Heart left ventricle (tissue), 16 donors: ENCODE measurements around the gene SMURF1. TPM values are rescaled to one million over a fixed set of nuclear protein-coding genes. Genes with fewer than 3 reads are reported as not detected.

Source experiments
- ATAC-seq, 4 donors: fragments of 200-7000 bp; cut with Tn5 transposase; one replicate each; pipeline ENCODE4 v1.9.1; 2020 to 2022; ENCODE audit warnings: moderate library complexity in 4 of 4, mild to moderate bottlenecking in 3 of 4, moderate number of reproducible peaks in 1 of 4
- DNase-seq, 5 donors: peaks; one replicate each; pipeline ENCODE4 v3.0.0-alpha.2; 2020
- H3K27ac ChIP-seq, 12 donors: fragments of 200-600 bp; sonication (generic) in 4 of 12; one replicate each; pipeline versions ENCODE4 v1.5.0 to v1.8.0; 2016 to 2022; ENCODE audit warnings: mild to moderate bottlenecking in 2 of 12
- H3K27me3 ChIP-seq, 9 donors: fragments of 200-600 bp; sonication (generic) in 2 of 9; one replicate each; pipeline versions ENCODE4 v1.5.1 to v1.8.0; 2016 to 2022; ENCODE audit warnings: mild to moderate bottlenecking in 3 of 9
- H3K36me3 ChIP-seq, 9 donors: fragments of 200-600 bp; sonication (generic) in 2 of 9; one replicate each; pipeline versions ENCODE4 v1.5.0 to v1.8.0; 2018 to 2022; ENCODE audit warnings: mild to moderate bottlenecking in 2 of 9
- H3K4me1 ChIP-seq, 12 donors: fragments of 200-600 bp; sonication (generic) in 4 of 12; one replicate each; pipeline versions ENCODE4 v1.5.0 to v1.8.0; 2016 to 2022; ENCODE audit warnings: mild to moderate bottlenecking in 3 of 12
- H3K4me3 ChIP-seq, 12 donors: fragments of 200-600 bp; sonication (generic) in 4 of 12; one replicate each; pipeline versions ENCODE4 v1.5.0 to v1.8.0; 2017 to 2022; ENCODE audit warnings: mild to moderate bottlenecking in 9 of 12, moderate library complexity in 4 of 12
- H3K9me3 ChIP-seq, 12 donors: fragments of 200-600 bp; sonication (generic) in 4 of 12; one replicate each; pipeline versions ENCODE4 v1.5.0 to v1.8.0; 2016 to 2022; ENCODE audit warnings: mild to moderate bottlenecking in 1 of 12
- POLR2A ChIP-seq, 2 donors: fragments of 450-650 bp; IDR thresholded peaks; one replicate each; pipeline ENCODE4 v1.6.1; 2017; ENCODE audit warnings: antibody characterized with exemption in 2 of 2, mild to moderate bottlenecking in 2 of 2, moderate library complexity in 2 of 2
- WGBS, 4 donors: extraction: QIAGEN DNeasy Blood & Tissue Kit in 2 of 4; methylation state at CpG; one replicate each; pipeline versions ENCODE4 v1.1.5 to v1.1.7; 2013 to 2018; 5-methylcytosine and 5-hydroxymethylcytosine counted together
- intact Hi-C, 10 donors: fragments of 100-400 bp; cut with DNase I; formaldehyde crosslinking; loops; one replicate each; pipeline versions ENCODE4 v1.11.1 to v1.14.2; 2022
- polyA plus RNA-seq, 2 donors: library from polyadenylated mRNA; stranded (reverse); fragments of 200-250 nt; gene quantifications; one replicate each; pipeline ENCODE4 v1.2.3, GENCODE V29; 2013
- total RNA-seq, 9 donors: library from RNA; depleted of rRNA in 2 of 9; stranded (reverse); fragments of >200 nt in 2 of 9; fragmentation: NEBNext Ultra II Directional in 3 of 9; extraction: Animal tissue kit (Norgen Biotek cat#: 25700) in 3 of 9; gene quantifications; one replicate each; pipeline versions ENCODE4 v1.1.0 to v1.2.4, GENCODE V29; 2016 to 2023
- TF ChIP-seq, protein P1 (sequence below), 12 donors: fragments of 200-600 bp; sonication (generic) in 4 of 12; IDR thresholded peaks; one replicate each; pipeline versions ENCODE4 v1.5.0 to v1.8.0; 2018 to 2022; ENCODE audit warnings: antibody characterized with exemption in 12 of 12, mild to moderate bottlenecking in 5 of 12
- donor health status: ischemic (EF 13 %, LVEDD 7.1; RV severe dilation, severe dysfunction).
- donor health status: healthy with polysubstance abuse.
- donor health status: DM: no; HTN: yes; CAD: no.
- donor health status: DM: no; HTN: no; CAD: no.
- donor health status: ischemic (EF 25% LVEDD 6.9; RV normal size, moderate dysfunction).
- donor health status: ischemic (EF 25% LVEDD 5.7; RV mildly dilated, moderate dysfunction).
- donor health status: healthy.
- donor health status: DM: yes; HTN: yes; CAD: no.
- donor health status: ischemic (EF 35%, LVEDD 5.7; RV mildly dilated, moderate dysfunction).
- donor health status: nonischemic (EF 11% LVEDD 7.7; RV severe dilation, severe dysfunction).
- donor health status: DM: yes; HTN: yes; CAD: no.
- donor health status: PGD.
- donor health status: ischemic (EF 29% LVEDD 5.4; RV normal size, mild dysfunction).
- donor health status: nonischemic (EF 23%, LVEDD 6.1; RV moderate dilation, normal function).

Gene SMURF1
- total and polyA plus RNA-seq, 11 donors, result 3.5 to 15.4 (median 12.4) TPM

DNA sequence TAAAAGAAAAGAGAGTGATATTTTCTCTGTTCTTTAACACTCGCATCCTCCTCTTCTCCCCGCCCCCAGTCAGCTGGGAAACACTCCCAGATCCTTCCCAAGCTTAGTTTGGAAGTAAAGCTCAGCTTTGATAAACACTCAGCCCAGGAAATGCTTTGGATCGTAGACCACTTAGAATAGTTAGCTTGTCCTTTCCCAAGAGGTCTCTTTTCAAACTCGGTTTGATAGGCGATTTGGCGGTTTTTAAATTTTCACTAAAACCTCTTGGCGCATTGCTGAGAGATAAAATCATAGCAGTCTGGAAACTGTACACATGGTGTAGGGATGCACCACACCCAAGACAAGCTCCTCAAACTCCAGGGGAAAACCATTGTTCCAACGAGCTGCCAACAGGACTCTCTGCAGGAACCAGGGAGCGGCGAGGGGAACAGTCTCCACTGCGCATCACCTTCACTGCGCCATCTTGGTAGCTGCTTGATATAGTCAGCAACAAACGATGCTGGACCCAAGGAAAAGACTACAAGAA lies 22.3 kb downstream of the SMURF1 start:
- peak; percentile 34 to 81 (median 76) for ATAC-seq
- Histone ChIP-seq H3K27ac (peak overlapping the region; percentile 2 to 75 (median 56)), H3K4me3 (peak overlapping the region in 2 of 12 donors; percentile 0 to 15), H3K4me1 (peaks cover 5 to 70% (median 37%) of the 10 kb centered on the region in 12 donors), H3K36me3 (no peaks in the 10 kb centered on the region), H3K27me3 (no peaks in the 10 kb centered on the region), H3K9me3 (peaks cover 0 to 7% (median 0%) of the 10 kb centered on the region in 12 donors)
- DNase-seq, result peak in 3 of 5 donors; percentile 50 to 61 (median 58)
- TF ChIP-seq, protein P1, sequence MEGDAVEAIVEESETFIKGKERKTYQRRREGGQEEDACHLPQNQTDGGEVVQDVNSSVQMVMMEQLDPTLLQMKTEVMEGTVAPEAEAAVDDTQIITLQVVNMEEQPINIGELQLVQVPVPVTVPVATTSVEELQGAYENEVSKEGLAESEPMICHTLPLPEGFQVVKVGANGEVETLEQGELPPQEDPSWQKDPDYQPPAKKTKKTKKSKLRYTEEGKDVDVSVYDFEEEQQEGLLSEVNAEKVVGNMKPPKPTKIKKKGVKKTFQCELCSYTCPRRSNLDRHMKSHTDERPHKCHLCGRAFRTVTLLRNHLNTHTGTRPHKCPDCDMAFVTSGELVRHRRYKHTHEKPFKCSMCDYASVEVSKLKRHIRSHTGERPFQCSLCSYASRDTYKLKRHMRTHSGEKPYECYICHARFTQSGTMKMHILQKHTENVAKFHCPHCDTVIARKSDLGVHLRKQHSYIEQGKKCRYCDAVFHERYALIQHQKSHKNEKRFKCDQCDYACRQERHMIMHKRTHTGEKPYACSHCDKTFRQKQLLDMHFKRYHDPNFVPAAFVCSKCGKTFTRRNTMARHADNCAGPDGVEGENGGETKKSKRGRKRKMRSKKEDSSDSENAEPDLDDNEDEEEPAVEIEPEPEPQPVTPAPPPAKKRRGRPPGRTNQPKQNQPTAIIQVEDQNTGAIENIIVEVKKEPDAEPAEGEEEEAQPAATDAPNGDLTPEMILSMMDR (IDR thresholded peaks at IDR 0.05), result no peak
- no peak for TF ChIP-seq POLR2A (IDR thresholded peaks at IDR 0.05)
- WGBS, 4 donors, result 41 to 58% (median 53%) methylated on average over 13 of the region's 13 CpGs
- intact Hi-C loops, result loop anchor here in 1 of 10 donors (10.0 kb wide), 1 partner anchor 57 kb away; no protein-coding TSS in a partner anchor

DNA sequence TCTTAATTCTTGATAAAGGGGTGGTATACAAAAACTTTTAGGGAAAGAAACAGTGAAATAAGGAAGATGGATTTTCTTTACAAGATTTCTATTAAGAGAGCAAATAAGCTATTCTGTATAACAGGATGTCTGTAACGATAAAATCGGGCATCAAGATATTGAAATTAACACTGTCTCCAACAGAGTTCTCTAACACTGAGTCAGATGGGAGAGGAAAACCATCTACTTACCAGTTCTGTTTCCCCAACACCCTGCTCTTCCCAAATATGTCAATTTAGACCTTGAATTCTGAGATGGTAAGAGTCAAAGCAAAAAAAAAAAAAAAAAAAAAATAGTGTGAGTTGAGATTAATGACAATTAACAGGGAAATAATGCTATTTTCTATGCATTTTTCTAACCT lies 23.0 kb downstream of the SMURF1 start:
- 42 to 53% (median 45%) methylated on average over 2 of the region's 2 CpGs for WGBS, 4 donors

GRCh38 chr7:99120501-99120900 lies 23.4 kb downstream of the SMURF1 start:
- Histone ChIP-seq H3K27ac (peak overlapping the region in 9 of 12 donors; percentile 18 to 75 (median 60)), H3K9me3 (peaks cover 0 to 11% (median 0%) of the 10 kb centered on the region in 12 donors), H3K27me3 (no peaks in the 10 kb centered on the region), H3K4me3 (no peak overlapping the region), H3K4me1 (peaks cover 5 to 78% (median 37%) of the 10 kb centered on the region in 12 donors), H3K36me3 (no peaks in the 10 kb centered on the region)
- no peak for TF ChIP-seq POLR2A (IDR thresholded peaks at IDR 0.05)
- TF ChIP-seq, protein P1 (IDR thresholded peaks at IDR 0.05), result no peak
- WGBS, 4 donors, result 11 to 20% (median 19%) methylated on average over 2 of the region's 2 CpGs
- intact Hi-C loops, result loop anchor here in 1 of 10 donors (10.0 kb wide), 1 partner anchor 56 kb away; no protein-coding TSS in a partner anchor
- ATAC-seq (peak in 3 of 4 donors; percentile 43 to 62 (median 55)), DNase-seq (no peak)

More for the DNA sequence above, 23.0 kb downstream of the SMURF1 start:
- H3K4me3 ChIP-seq, result no peak overlapping the region
- H3K4me1 ChIP-seq, result peaks cover 5 to 75% (median 37%) of the 10 kb centered on the region in 12 donors
- no peak for DNase-seq
- TF ChIP-seq POLR2A (IDR thresholded peaks at IDR 0.05), result no peak
- TF ChIP-seq, protein P1 (IDR thresholded peaks at IDR 0.05), result no peak
- no peaks in the 10 kb centered on the region for H3K27me3 ChIP-seq
- no peaks in the 10 kb centered on the region for H3K36me3 ChIP-seq
- peak overlapping the region in 11 of 12 donors; percentile 18 to 75 (median 57) for H3K27ac ChIP-seq
- no peak for ATAC-seq
- intact Hi-C loops, result loop anchor here in 1 of 10 donors (10.0 kb wide), 1 partner anchor 56 kb away; no protein-coding TSS in a partner anchor
- H3K9me3 ChIP-seq, result peaks cover 0 to 11% (median 0%) of the 10 kb centered on the region in 12 donors

GRCh38 chr7:99118077-99118476 lies 25.8 kb downstream of the SMURF1 start:
- H3K4me1 ChIP-seq, result peaks cover 0 to 60% (median 25%) of the 10 kb centered on the region in 12 donors
- intact Hi-C loops, result no loop called here

More at GRCh38 chr7:99118077-99118476, 25.8 kb downstream of the SMURF1 start:
- no peak for DNase-seq
- no peak overlapping the region for H3K4me3 ChIP-seq
- H3K9me3 ChIP-seq, result peaks cover 0 to 30% (median 0%) of the 10 kb centered on the region in 12 donors
- no peak overlapping the region for H3K27ac ChIP-seq
- H3K36me3 ChIP-seq, result peaks cover 0 to 6% (median 0%) of the 10 kb centered on the region in 9 donors
- H3K27me3 ChIP-seq, result no peaks in the 10 kb centered on the region
- no peak for ATAC-seq
- TF ChIP-seq, protein P1 (IDR thresholded peaks at IDR 0.05), result no peak
- TF ChIP-seq POLR2A (IDR thresholded peaks at IDR 0.05), result no peak
- WGBS, 4 donors, result 72 to 89% (median 81%) methylated on average over 2 of the region's 2 CpGs
